ENCODE data around the gene HOXC11.

Gene HOXC11

GRCh38 chr12:54011665-54012532, 39.0 kb downstream of the HOXC11 start:
- no peak for DNase-seq

GRCh38 chr12:54012631-54013409, 39.9 kb downstream of the HOXC11 start:
- no peak for DNase-seq

- no peak for DNase-seq
These were observed 41.6 kb downstream of the HOXC11 start for GRCh38 chr12:54014377-54015017.

GRCh38 chr12:54015018-54015931, 42.3 kb downstream of the HOXC11 start:
- peak; percentile 63 for DNase-seq

- no peak for DNase-seq
These were observed 43.1 kb downstream of the HOXC11 start for GRCh38 chr12:54016051-54016450.

GRCh38 chr12:54016478-54016964, 43.6 kb downstream of the HOXC11 start:
- DNase-seq = no peak

DNA sequence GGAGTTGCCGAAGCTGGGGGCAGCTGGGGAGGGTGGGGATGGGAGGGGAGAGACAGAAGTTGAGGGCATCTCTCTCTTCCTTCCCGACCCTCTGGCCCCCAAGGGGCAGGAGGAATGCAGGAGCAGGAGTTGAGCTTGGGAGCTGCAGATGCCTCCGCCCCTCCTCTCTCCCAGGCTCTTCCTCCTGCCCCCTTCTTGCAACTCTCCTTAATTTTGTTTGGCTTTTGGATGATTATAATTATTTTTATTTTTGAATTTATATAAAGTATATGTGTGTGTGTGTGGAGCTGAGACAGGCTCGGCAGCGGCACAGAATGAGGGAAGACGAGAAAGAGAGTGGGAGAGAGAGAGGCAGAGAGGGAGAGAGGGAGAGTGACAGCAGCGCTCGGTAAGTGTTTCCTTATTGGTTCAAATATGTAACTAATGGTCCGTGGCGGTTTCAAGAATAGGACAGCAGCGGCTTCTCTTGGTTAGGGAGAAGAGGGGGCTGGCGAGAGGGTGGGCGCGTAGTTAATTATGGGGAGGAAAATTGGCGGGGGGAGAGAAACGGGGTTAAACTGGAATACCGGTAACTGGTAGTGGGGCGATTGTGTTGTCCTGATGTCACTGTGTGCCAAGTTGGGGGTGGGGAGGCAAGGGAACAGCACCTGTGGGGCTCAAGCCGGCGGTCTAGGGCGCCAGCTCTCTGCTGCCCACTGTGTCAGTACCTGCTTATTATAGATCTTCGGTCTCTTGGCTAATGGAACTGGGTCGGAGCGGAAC, 44.3 kb downstream of the HOXC11 start:
- peak; percentile 67 for DNase-seq

GRCh38 chr12:54017878-54018467, 45.0 kb downstream of the HOXC11 start:
- peak; percentile 85 for DNase-seq

DNA sequence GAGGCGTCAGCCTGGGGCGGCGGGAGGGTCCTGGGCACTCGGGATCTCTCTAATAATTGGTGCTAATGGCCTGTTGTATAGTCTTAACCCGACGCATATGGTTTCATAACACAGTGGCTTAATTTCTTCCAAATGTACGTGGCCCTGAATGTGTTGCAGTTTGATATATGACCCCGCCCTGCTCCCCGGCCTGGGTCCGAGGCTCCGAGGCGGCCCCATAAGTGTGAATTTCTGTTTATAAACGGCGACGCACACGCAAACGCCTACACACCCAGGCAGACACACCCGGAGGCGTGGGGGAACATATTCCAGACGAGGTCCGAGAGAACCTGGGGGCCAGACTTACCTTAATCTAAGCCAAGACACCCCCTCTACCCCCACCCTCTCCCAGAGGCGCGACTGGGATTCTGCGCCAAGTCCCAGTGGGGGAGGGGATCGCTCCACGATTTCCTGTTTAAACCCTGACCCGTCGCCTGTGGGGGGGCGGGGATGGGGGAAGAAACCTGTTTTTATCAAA, 45.6 kb downstream of the HOXC11 start:
- no peak for DNase-seq

DNA sequence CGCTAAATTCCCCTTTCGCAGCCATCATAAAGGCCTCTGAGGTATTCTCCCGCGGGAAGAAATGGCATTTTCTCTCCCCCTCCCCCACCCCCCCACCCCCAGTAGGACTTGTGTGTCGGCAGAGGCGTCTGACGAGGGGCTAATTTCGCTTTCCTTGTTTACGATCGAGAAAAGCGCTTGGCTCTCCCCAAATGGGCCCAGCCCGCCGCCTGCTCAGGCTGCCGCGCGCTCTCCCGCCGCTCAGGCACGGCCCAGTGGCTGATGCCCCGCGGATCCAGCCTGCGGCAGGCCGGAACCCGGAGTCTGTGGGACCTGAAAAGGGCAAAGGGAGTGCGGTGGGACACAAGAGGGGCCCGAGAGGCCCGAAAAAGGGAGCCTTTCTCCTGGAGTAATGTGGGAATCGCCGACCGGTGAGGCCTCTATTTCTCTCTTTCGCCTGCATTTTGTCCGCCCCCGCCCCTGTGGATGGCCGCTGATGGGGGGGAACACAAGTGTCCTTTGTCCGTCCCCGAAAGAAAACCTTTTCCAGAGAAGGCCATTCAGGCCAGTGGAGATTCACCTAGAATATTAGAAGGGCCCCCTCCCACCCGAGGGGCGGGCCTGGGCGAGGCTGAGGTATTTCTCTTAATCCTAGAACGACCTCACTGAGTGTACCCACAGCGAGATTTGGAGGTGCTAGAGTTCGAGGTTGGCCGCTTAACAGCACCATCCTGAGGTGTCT, 46.3 kb downstream of the HOXC11 start:
- no peak for DNase-seq

GRCh38 chr12:54019924-54020590, 47.1 kb downstream of the HOXC11 start:
- no peak for DNase-seq

GRCh38 chr12:54020591-54021405, 47.9 kb downstream of the HOXC11 start:
- DNase-seq = no peak

DNA sequence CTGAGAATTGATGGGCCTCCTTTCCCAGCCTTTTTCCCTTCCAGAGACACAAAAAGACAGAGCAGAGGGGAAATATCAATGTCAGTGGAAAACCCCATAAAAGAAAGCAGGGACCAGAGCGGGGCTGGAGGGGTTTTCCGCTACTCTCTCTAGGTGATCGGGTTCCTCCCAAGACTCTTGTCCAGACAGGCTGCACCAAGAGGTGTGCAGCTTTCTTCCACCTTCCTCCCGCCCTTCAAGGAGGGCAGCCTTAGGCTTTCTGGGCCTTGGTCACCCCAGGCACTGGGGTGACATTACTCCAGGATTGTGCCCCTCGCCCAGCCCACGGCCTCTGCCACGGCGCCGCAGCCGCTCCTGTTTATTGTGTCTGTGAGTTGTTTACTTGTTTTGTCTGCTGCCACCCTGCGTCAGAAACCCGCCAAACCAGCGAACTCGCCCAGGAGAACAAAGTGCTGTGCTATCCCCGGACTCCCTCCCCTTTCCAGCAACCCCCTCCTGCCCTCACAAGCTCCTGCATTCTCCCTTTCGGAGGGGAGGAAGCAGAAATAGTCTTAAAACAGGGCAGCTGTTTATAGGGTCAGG, 48.6 kb downstream of the HOXC11 start:
- DNase-seq = no peak

DNA sequence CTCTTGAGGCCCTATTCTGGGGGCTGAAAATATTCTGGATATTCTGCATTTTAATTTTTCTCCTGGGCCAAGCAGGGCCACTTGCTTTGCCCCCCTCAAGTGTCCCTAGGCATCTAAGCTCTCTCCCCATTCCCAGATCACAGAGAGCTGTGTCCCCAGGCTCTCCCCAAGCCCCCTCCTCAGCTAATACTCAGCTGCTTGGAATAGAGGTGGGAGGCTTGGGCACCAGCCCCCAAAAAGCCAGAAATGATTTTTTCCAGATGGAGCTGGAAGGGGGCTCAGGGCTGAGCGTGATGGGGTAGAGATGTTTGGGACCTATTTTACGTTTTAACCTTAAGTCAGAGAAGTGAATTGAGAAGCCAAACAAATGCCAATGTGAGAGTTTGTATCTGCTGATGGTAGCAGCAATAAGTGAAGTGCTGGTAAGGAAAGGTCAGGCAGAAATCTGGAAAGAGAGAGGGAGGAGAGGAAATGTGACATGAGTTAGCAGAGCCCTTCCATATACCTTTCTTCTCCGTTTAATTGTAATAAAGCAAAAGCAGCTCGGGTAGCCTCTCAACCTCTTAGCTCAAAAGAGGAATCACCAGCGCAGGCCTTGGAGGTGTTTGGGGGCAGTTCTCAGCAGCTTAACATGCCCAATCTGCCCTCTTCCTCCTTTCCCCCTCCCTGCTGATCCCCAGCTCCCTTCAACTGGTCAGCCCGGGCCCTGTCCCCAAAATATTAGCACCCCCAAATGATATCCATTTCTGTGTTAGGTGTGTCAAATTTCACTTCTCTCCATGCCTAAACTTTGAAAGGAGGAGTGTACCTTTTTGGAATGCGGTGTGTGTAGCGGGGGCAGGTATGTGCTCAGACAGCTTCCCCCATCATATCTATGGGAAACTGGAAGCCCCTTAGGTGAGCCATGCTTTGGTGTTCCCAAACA, 50.3 kb downstream of the HOXC11 start:
- no peak for DNase-seq

DNA sequence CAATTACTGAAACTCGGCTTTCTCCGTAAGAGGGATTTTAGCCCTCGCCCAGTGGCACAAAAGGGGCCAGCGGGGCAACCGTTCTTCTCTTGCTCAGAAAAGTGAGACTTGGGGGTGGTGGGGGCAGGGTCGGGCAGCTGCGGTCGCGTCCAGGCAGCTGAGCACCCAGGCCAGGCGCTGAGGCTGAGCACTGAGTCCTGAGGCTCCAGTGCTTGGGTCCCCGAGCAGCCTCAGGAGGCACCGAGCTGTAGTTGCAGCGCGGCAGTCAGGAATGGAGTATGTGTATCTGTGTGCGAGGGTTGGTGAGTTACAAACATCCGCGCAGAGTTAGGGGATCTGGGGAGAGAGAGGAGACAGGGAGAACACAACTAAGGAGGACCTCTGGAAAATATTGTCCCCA, 51.2 kb downstream of the HOXC11 start:
- DNase-seq = no peak

GRCh38 chr12:54024581-54025305, 51.8 kb downstream of the HOXC11 start:
- DNase-seq = no peak

Data from eye (tissue), 1 donor.